Measurements from ENCODE around the gene TACC3. TPM values are rescaled to one million over a fixed set of nuclear protein-coding genes. Genes with fewer than 3 reads are reported as not detected.
A peak's percentile ranks its signal among the peaks of the same experiment; 100 is the strongest.

TACC3 gene
- total RNA-seq, result 8.9 TPM
- polyA plus RNA-seq (ENCODE audit: insufficient read depth in 1 of 8, insufficient read length in 8 of 8, low replicate concordance in 1 of 8), result 10 to 100 TPM; 23.9 to 37.9 (median 32.6) TPM
- long read RNA-seq, donor 1, partial matches to known transcripts, result 0 of 1 reads
- long read RNA-seq, donor 1, other reads (novel, unspliced or antisense), result 0 of 1 reads
- long read RNA-seq, donor 2, result 0 reads
- long read RNA-seq, donor 3, transcript TACC3-201 (16 exons, 2,781 nt), result major isoform, 5 of 7 reads
- long read RNA-seq, donor 3, partial matches to known transcripts, result 0 of 7 reads
- long read RNA-seq, donor 3, other reads (novel, unspliced or antisense), result 0 of 7 reads
- long read RNA-seq, donor 4, partial matches to known transcripts, result 0 of 2 reads
- long read RNA-seq, donor 4, other reads (novel, unspliced or antisense), result 0 of 2 reads
- long read RNA-seq, donor 5, transcript TACC3-201 (16 exons, 2,781 nt), result major isoform, 8 of 8 reads
- long read RNA-seq, donor 5, partial matches to known transcripts, result 0 of 8 reads
- long read RNA-seq, donor 5, other reads (novel, unspliced or antisense), result 0 of 8 reads
- long read RNA-seq, donor 6, partial matches to known transcripts, result 0 of 5 reads
- long read RNA-seq, donor 6, other reads (novel, unspliced or antisense), result 0 of 5 reads
- long read RNA-seq, donor 7, partial matches to known transcripts, result 0 of 2 reads
- long read RNA-seq, donor 7, other reads (novel, unspliced or antisense), result 0 of 2 reads
- long read RNA-seq, donor 8, partial matches to known transcripts, result 0 of 4 reads
- long read RNA-seq, donor 8, other reads (novel, unspliced or antisense), result 0 of 4 reads
- long read RNA-seq, donor 9, partial matches to known transcripts, result 0 of 4 reads
- long read RNA-seq, donor 9, other reads (novel, unspliced or antisense), result 0 of 4 reads
- long read RNA-seq, donor 10, partial matches to known transcripts, result 0 of 4 reads
- long read RNA-seq, donor 10, other reads (novel, unspliced or antisense), result 0 of 4 reads
- long read RNA-seq, donor 11, partial matches to known transcripts, result 0 of 4 reads
- long read RNA-seq, donor 11, other reads (novel, unspliced or antisense), result 0 of 4 reads

DNA sequence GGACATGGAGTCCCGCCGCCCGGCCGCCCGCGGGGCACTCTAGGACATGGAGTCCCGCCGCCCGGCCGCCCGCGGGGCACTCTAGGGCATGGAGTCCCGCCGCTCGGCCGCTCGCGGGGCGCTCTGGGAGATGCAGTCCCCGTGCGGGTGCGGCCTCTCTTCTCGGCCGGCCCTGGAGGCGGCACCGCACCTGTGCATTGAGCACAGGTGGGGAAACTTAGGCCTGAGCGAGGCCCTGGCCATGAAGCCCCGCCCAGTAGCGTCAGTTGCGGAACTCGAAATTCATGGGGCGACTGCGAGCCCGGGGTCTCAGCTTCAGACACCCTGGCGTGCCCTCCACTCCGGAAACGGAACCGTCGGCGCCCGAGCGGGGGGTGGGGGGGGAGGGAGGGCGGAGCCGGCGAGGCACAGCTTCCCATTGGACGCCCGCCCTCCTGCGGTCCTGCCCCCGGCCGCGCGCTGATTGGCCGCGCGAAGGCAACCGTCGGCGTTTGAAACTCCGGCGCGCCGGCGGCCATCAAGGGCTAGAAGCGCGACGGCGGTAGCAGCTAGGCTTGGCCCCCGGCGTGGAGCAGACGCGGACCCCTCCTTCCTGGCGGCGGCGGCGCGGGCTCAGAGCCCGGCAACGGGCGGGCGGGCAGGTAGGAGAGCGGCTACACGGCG lies at the start of gene TACC3, which contains the start of gene TMEM129:
TACC3 (plus strand) TSS at position 519 of the 663 bp plus-strand sequence. CDS start 1,901 bp downstream, outside the sequence.
TMEM129 (minus strand) TSS at position 321 of the 663 bp plus-strand sequence. CDS start 486 bp downstream, outside the sequence.
- H3K27ac ChIP-seq (ENCODE audit: low read length), result peak within 1 kb of the TSS; percentile 87
- no peaks in the 10 kb centered on the region for H3K9me3 ChIP-seq (replicated peaks; ENCODE audit: control insufficient read depth, low read depth, low read length)
- DNase-seq, result peak; percentile 97
- WGBS (ENCODE audit: insufficient coverage), result under 1% methylated on average over 64 of the region's 83 CpGs
- H3K27me3 ChIP-seq (ENCODE audit: control insufficient read depth, insufficient read depth, low read length), result no peaks in the 10 kb centered on the region
- peak within 1 kb of the TSS; percentile 71 for H3K4me3 ChIP-seq (ENCODE audit: low read length)
- H3K4me1 ChIP-seq (ENCODE audit: control insufficient read depth, insufficient read depth, low read length), result peaks cover 32% of the 10 kb centered on the region
- H3K36me3 ChIP-seq (ENCODE audit: control insufficient read depth, insufficient read depth, low read length), result peaks cover 36% of the 10 kb centered on the region

- H3K27me3 ChIP-seq (ENCODE audit: control insufficient read depth, insufficient read depth, low read length), result no peaks in the 10 kb centered on the region
- WGBS (ENCODE audit: insufficient coverage), result 86% methylated on average over 17 of the region's 20 CpGs
Observed at GRCh38 chr4:1673671-1674070, 47.6 kb upstream of the TACC3 start.

DNA sequence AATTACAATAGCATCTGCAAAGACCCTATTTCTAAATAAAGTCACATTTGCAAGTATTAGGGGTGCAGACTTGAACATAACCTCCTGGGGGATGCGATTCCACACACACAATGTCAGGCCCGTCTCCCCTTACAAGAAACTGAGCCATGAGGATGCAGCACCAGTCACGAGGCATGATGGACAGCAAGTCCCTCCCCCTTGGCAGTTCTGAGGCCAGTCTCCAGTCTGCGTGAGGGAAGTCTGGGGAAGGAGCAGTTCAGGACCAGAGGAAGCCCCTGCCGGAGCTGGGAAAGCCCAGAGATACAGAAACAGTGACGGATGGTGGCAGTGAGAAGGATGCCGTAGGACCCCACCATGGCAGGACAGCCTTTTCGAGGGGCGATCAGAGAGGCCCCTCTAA lies 46.6 kb upstream of the TACC3 start:
- Histone ChIP-seq H3K4me1 (ENCODE audit: control insufficient read depth, insufficient read depth, low read length) (no peaks in the 10 kb centered on the region), H3K27ac (ENCODE audit: low read length) (no peak overlapping the region), H3K4me3 (ENCODE audit: low read length) (no peak overlapping the region), H3K9me3 (replicated peaks; ENCODE audit: control insufficient read depth, low read depth, low read length) (no peaks in the 10 kb centered on the region), H3K27me3 (ENCODE audit: control insufficient read depth, insufficient read depth, low read length) (no peaks in the 10 kb centered on the region), H3K36me3 (ENCODE audit: control insufficient read depth, insufficient read depth, low read length) (no peaks in the 10 kb centered on the region)
- WGBS (ENCODE audit: insufficient coverage), result 46% methylated on average over 7 of the region's 9 CpGs
- DNase-seq, result no peak

More at GRCh38 chr4:1673671-1674070, 47.6 kb upstream of the TACC3 start:
- Histone ChIP-seq H3K27ac (ENCODE audit: low read length) (no peak overlapping the region), H3K4me1 (ENCODE audit: control insufficient read depth, insufficient read depth, low read length) (no peaks in the 10 kb centered on the region), H3K36me3 (ENCODE audit: control insufficient read depth, insufficient read depth, low read length) (no peaks in the 10 kb centered on the region), H3K4me3 (ENCODE audit: low read length) (no peak overlapping the region), H3K9me3 (replicated peaks; ENCODE audit: control insufficient read depth, low read depth, low read length) (no peaks in the 10 kb centered on the region)
- DNase-seq, result no peak

DNA sequence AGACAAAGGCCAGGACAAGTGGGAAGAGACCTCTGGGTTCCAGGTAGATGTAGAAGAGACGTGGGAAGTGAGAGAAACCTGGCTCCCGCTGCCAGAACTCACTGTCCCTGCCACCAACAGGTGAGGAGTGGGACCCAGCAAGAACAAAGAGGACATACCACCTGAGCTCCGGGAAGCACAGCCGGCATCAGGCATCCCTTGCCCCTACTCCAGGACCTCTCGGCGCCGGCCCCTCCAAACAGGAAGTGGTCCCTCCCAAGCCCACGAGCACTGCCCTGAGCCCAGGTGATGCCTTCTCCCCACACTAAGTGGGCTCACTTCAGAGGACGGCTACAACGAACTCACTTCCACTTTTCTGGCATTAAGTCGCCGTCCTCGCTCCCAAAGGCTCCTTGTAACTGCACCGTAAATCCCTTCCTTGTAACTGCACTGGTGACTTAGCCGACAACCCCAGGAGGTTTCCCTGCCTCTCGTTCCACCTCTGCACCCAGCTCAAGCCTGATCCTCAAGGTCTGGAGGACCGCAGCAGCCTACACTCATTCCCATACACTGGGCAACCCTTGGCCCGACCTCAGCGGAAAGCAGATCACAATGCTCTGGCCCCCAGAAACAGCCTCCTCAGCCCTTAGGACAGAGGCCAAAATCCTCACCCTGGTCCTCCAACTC lies 46.1 kb upstream of the TACC3 start:
- Histone ChIP-seq H3K9me3 (replicated peaks; ENCODE audit: control insufficient read depth, low read depth, low read length) (no peaks in the 10 kb centered on the region), H3K27ac (ENCODE audit: low read length) (no peak overlapping the region), H3K27me3 (ENCODE audit: control insufficient read depth, insufficient read depth, low read length) (no peaks in the 10 kb centered on the region), H3K4me3 (ENCODE audit: low read length) (no peak overlapping the region), H3K4me1 (ENCODE audit: control insufficient read depth, insufficient read depth, low read length) (no peaks in the 10 kb centered on the region), H3K36me3 (ENCODE audit: control insufficient read depth, insufficient read depth, low read length) (no peaks in the 10 kb centered on the region)
- WGBS (ENCODE audit: insufficient coverage), result 62% methylated on average over 19 of the region's 19 CpGs
- DNase-seq, result no peak

DNA sequence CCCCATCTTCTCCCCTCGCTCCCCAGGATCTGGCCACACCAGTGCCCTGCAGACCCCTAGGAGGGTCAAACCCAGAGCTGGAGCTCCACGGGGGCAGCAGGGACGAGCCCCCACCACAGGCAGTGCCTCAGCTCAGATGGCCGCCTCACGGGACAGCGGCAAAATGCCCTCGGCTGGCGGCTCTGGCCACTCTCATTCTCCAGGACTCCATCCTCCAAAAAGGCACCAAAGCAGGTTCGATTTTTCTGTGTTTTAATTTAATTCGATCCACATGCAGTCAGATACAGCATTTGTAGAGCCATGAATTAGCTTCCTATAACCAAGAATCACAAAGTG lies 45.6 kb upstream of the TACC3 start:
- Histone ChIP-seq H3K36me3 (ENCODE audit: control insufficient read depth, insufficient read depth, low read length) (no peaks in the 10 kb centered on the region), H3K9me3 (replicated peaks; ENCODE audit: control insufficient read depth, low read depth, low read length) (no peaks in the 10 kb centered on the region), H3K4me1 (ENCODE audit: control insufficient read depth, insufficient read depth, low read length) (no peaks in the 10 kb centered on the region), H3K27me3 (ENCODE audit: control insufficient read depth, insufficient read depth, low read length) (no peaks in the 10 kb centered on the region), H3K27ac (ENCODE audit: low read length) (no peak overlapping the region), H3K4me3 (ENCODE audit: low read length) (no peak overlapping the region)
- DNase-seq, result no peak
- WGBS (ENCODE audit: insufficient coverage), result 67% methylated on average over 10 of the region's 10 CpGs

- WGBS (ENCODE audit: insufficient coverage), result 71% methylated on average over 23 of the region's 25 CpGs
- Histone ChIP-seq H3K27ac (ENCODE audit: low read length) (no peak overlapping the region), H3K4me3 (ENCODE audit: low read length) (no peak overlapping the region), H3K27me3 (ENCODE audit: control insufficient read depth, insufficient read depth, low read length) (no peaks in the 10 kb centered on the region), H3K9me3 (replicated peaks; ENCODE audit: control insufficient read depth, low read depth, low read length) (no peaks in the 10 kb centered on the region), H3K36me3 (ENCODE audit: control insufficient read depth, insufficient read depth, low read length) (no peaks in the 10 kb centered on the region), H3K4me1 (ENCODE audit: control insufficient read depth, insufficient read depth, low read length) (no peaks in the 10 kb centered on the region)
- DNase-seq, result no peak
Observed at GRCh38 chr4:1676605-1677525, 44.5 kb upstream of the TACC3 start.

DNA sequence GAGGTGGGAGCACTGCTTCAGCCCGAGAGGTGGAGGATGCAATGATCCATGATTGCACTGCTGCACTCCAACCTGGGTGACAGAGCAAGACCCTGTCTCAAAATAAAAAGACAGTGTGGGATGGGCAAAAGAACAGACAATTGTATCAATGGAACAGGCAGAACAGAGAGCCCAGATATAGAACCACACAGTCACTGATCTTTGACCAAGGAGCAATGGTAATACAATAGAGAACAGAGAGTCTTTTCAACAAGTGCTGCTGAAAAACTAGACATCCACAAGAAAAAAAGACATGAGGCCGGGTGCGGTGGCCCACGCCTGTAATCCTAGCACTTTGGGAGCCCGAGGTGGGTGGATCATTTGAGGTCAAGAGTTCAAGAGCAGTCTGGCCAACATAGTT lies 43.1 kb upstream of the TACC3 start:
- Histone ChIP-seq H3K9me3 (replicated peaks; ENCODE audit: control insufficient read depth, low read depth, low read length) (no peaks in the 10 kb centered on the region), H3K4me3 (ENCODE audit: low read length) (no peak overlapping the region), H3K36me3 (ENCODE audit: control insufficient read depth, insufficient read depth, low read length) (no peaks in the 10 kb centered on the region), H3K27ac (ENCODE audit: low read length) (no peak overlapping the region), H3K27me3 (ENCODE audit: control insufficient read depth, insufficient read depth, low read length) (no peaks in the 10 kb centered on the region), H3K4me1 (ENCODE audit: control insufficient read depth, insufficient read depth, low read length) (peaks cover 4% of the 10 kb centered on the region)
- WGBS (ENCODE audit: insufficient coverage), result 89% methylated on average over 1 of the region's 5 CpGs
- DNase-seq, result no peak

GRCh38 chr4:1682860-1683259 lies 38.5 kb upstream of the TACC3 start:
- Histone ChIP-seq H3K27ac (ENCODE audit: low read length) (no peak overlapping the region), H3K4me1 (ENCODE audit: control insufficient read depth, insufficient read depth, low read length) (peaks cover 13% of the 10 kb centered on the region), H3K4me3 (ENCODE audit: low read length) (no peak overlapping the region), H3K27me3 (ENCODE audit: control insufficient read depth, insufficient read depth, low read length) (no peaks in the 10 kb centered on the region), H3K36me3 (ENCODE audit: control insufficient read depth, insufficient read depth, low read length) (no peaks in the 10 kb centered on the region), H3K9me3 (replicated peaks; ENCODE audit: control insufficient read depth, low read depth, low read length) (no peaks in the 10 kb centered on the region)
- DNase-seq, result no peak
- 81% methylated on average over 5 of the region's 13 CpGs for WGBS (ENCODE audit: insufficient coverage)

Data from muscle of leg (tissue), 16 donors.